ENCODE data around the gene ARHGEF11. TPM values are rescaled to one million over a fixed set of nuclear protein-coding genes. Genes with fewer than 3 reads are reported as not detected.

The ARHGEF11 gene
- total and polyA plus RNA-seq, 9 of the 15 experiments (the other 6 are each of a cell fraction or from before 2014, with no cell fraction given) = 0.14 to 15.5 (median 9.0) TPM

DNA sequence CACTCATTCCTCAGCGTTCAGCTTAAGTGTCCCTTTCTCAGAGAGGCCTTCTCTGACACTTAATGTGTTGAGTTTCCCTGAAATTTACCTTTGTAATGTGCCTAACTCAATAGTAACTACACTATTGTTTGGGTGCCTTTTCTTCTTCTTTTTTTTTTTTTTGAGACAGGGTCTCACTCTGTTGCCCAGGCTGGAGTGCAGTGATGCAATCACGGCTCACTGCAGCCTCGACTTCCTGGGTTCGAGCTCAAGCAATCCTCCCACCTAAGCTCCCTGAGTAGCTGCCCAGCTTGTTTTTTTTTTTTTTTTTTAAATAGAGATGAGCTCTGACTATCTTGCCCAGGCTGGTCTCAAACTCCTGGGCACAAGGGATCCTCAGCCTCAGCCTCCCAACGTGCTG lies 50.1 kb downstream of the ARHGEF11 start (continued):
- no peak for TF ChIP-seq NR3C1 (CRISPR knock-in tag; IDR thresholded peaks at IDR 0.05)
- TF ChIP-seq, protein P1, sequence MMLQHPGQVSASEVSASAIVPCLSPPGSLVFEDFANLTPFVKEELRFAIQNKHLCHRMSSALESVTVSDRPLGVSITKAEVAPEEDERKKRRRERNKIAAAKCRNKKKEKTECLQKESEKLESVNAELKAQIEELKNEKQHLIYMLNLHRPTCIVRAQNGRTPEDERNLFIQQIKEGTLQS (IDR thresholded peaks at IDR 0.05) = peak; percentile 65
- TF ChIP-seq, protein P1 (CRISPR knock-in tag; conservative IDR thresholded peaks at IDR 0.05) = no peak
- TF ChIP-seq ZNF79 (CRISPR knock-in tag; IDR thresholded peaks at IDR 0.05; ENCODE audit: low read depth) = no peak
- no peak for TF ChIP-seq POLR3G (IDR thresholded peaks at IDR 0.05; ENCODE audit: extremely low read depth, insufficient read length, insufficient replicate concordance)
- TF ChIP-seq POLR2G (IDR thresholded peaks at IDR 0.05; ENCODE audit: low read depth, low read length) = no peak
- TF ChIP-seq KLF1 (tag; IDR thresholded peaks at IDR 0.05) = no peak
- no peak for TF ChIP-seq BRD4 (IDR thresholded peaks at IDR 0.05)
- no peak for TF ChIP-seq PML (IDR thresholded peaks at IDR 0.05; ENCODE audit: low read length)
- no peak for TF ChIP-seq ETV6 (IDR thresholded peaks at IDR 0.05; ENCODE audit: borderline replicate concordance in 1 of 2, low read depth in 2 of 2, low read length in 1 of 2)
- no peak for TF ChIP-seq ETV6 (CRISPR knock-in tag; IDR thresholded peaks at IDR 0.05; ENCODE audit: borderline replicate concordance)

GRCh38 chr1:156994277-156994676 lies 51.3 kb downstream of the ARHGEF11 start:
- BruUV-seq (replicated peaks) = no TSS peak
- Histone ChIP-seq H2AFZ (ENCODE audit: low read depth, low read length) (no peak overlapping the region), H3K79me2 (ENCODE audit: control insufficient read depth, insufficient read depth, low read length) (peaks cover 12% of the 10 kb centered on the region), H3K4me3 (no peak overlapping the region), H3K4me2 (ENCODE audit: insufficient read depth, low read length) (no peak overlapping the region), H3K9ac (ENCODE audit: insufficient read depth in 1 of 2, low read depth in 2 of 2, low read length in 2 of 2) (no peak overlapping the region), H3K9me1 (ENCODE audit: control insufficient read depth, insufficient read depth, low read length) (no peaks in the 10 kb centered on the region), H3K36me3 (ENCODE audit: control insufficient read depth, insufficient read depth, low read length) (peaks cover 8% of the 10 kb centered on the region; the same call in 2 of the 3 replicates), H4K20me1 (replicated peaks; ENCODE audit: control insufficient read depth, insufficient read depth, low read length) (no peaks in the 10 kb centered on the region; the same call in 1 of the 2 replicates), H3K4me1 (replicated peaks in 1 of 2; ENCODE audit: control insufficient read depth in 2 of 2, insufficient read depth in 2 of 2, low read length in 2 of 2) (peaks cover 23 to 47% of the 10 kb centered on the region in 2 experiments), H3K27me3 (ENCODE audit: control insufficient read depth in 2 of 2, insufficient read depth in 2 of 2, low read length in 2 of 2) (no peaks in the 10 kb centered on the region), H3K9me3 (replicated peaks; ENCODE audit: control insufficient read depth, insufficient read depth, low read depth, low read length) (no peaks in the 10 kb centered on the region), H3K27ac (ENCODE audit: extremely low read depth, low read depth, low read length) (no peak overlapping the region)
- intact Hi-C loops (cut with micrococcal nuclease) = no loop called here
- POLR2A ChIA-PET = interaction anchor here (0.6 to 2.5 kb wide), 4 partner anchors 14 to 237 kb away, joined by 3 to 8 read pairs (median 3); no protein-coding TSS in a partner anchor
- ATAC-seq (no peak), DNase-seq (ENCODE audit: extremely low read depth in 1 of 4, low spot score in 3 of 4) (no peak), FAIRE-seq (no peak)
- in situ Hi-C loops (cut with MboI) = no loop called here
- CTCF ChIA-PET (ENCODE audit: low intra/inter-chr PET ratio) = no interaction called here
- 53% methylated on average over 2 of the region's 2 CpGs for WGBS (ENCODE audit: insufficient coverage, low coverage, missing lambda C conversion rate)
- TF ChIP-seq PHB2 (IDR thresholded peaks at IDR 0.05; ENCODE audit: low read depth) (no peak), PURB (CRISPR knock-in tag; IDR thresholded peaks at IDR 0.05; ENCODE audit: low read depth) (no peak), ZNF174 (CRISPR knock-in tag; IDR thresholded peaks at IDR 0.05) (no peak), RBM14 (IDR thresholded peaks at IDR 0.05; ENCODE audit: borderline replicate concordance, insufficient read depth, low read depth, low read length) (no peak), HMGXB4 (CRISPR knock-in tag; IDR thresholded peaks at IDR 0.05) (no peak)
- TF ChIP-seq, protein P2, sequence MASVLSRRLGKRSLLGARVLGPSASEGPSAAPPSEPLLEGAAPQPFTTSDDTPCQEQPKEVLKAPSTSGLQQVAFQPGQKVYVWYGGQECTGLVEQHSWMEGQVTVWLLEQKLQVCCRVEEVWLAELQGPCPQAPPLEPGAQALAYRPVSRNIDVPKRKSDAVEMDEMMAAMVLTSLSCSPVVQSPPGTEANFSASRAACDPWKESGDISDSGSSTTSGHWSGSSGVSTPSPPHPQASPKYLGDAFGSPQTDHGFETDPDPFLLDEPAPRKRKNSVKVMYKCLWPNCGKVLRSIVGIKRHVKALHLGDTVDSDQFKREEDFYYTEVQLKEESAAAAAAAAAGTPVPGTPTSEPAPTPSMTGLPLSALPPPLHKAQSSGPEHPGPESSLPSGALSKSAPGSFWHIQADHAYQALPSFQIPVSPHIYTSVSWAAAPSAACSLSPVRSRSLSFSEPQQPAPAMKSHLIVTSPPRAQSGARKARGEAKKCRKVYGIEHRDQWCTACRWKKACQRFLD (CRISPR knock-in tag; IDR thresholded peaks at IDR 0.05) = no peak
- TF ChIP-seq, protein P3, sequence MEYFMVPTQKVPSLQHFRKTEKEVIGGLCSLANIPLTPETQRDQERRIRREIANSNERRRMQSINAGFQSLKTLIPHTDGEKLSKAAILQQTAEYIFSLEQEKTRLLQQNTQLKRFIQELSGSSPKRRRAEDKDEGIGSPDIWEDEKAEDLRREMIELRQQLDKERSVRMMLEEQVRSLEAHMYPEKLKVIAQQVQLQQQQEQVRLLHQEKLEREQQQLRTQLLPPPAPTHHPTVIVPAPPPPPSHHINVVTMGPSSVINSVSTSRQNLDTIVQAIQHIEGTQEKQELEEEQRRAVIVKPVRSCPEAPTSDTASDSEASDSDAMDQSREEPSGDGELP (CRISPR knock-in tag; IDR thresholded peaks at IDR 0.05; ENCODE audit: borderline replicate concordance) = no peak

Data from K562 (cell line).